GM12878 (cell line): ENCODE measurements around the gene KRTAP29-1. TPM values are rescaled to one million over a fixed set of nuclear protein-coding genes. Genes with fewer than 3 reads are reported as not detected.

Experiments used
- ATAC-seq: fragments of 200-7000 bp; cut with Tn5 transposase; 3 replicates; pipeline ENCODE4 v1.9.1; 2020; ENCODE audit warnings: mild to moderate bottlenecking, moderate library complexity
- BruUV-seq: library from RNA; stranded (reverse); fragments of 400-500 nt; replicated peaks from 2 replicates; lab custom pipeline; 2021; lab: Mats Ljungman, UMichigan
- CTCF ChIA-PET: fragments of 300-600 bp; sonication (Branson Sonifier 250); formaldehyde crosslinking; extraction: SDS; loops from one replicate; lab custom pipeline; 2021; ENCODE audit warnings: inconsistent platforms; lab: Yijun Ruan, JAX
- POLR2A ChIA-PET: fragments of 350-600 bp; formaldehyde crosslinking; extraction: SDS; loops from one replicate; lab custom pipeline; 2021; ENCODE audit warnings: inconsistent platforms; lab: Charles Lee
- RAD21 ChIA-PET: fragments of 300-600 bp; sonication (Branson Sonifier 250); formaldehyde crosslinking; loops from one replicate; lab custom pipeline; 2023; ENCODE audit warnings: antibody characterized with exemption; ENCODE audit not compliant: unreplicated experiment; lab: Charles Lee
- SMC1A ChIA-PET: fragments of 300-600 bp; sonication (Branson Sonifier 250); formaldehyde crosslinking; loops from one replicate; lab custom pipeline; 2023; ENCODE audit not compliant: unreplicated experiment, uncharacterized antibody; lab: Charles Lee
- DNase-seq: peaks from one replicate; pipeline ENCODE4 v3.0.0-alpha.2; 2011; ENCODE audit warnings: low read depth, low spot score
- FAIRE-seq: peaks from 3 replicates; lab custom pipeline; 2011; peaks lifted over from hg19 to GRCh38; lab: Jason Lieb, UNC
- H2AFZ ChIP-seq: 2 replicates; pipeline ENCODE4 v1.6.0; 2011; ENCODE audit warnings: low read depth, low read length, control low read depth; ENCODE audit not compliant: control insufficient read depth
- H3K27ac ChIP-seq: 2 replicates; pipeline ENCODE4 v1.5.1; 2011; ENCODE audit warnings: control low read depth; ENCODE audit not compliant: control insufficient read depth, insufficient read depth
- H3K27me3 ChIP-seq, 2 experiments: replicated peaks in 1 of 2; 2 replicates each; pipeline versions ENCODE4 v1.6.0 to v1.6.1; 2011; ENCODE audit warnings: low read length in 1 of 2; ENCODE audit not compliant: control insufficient read depth in 2 of 2, insufficient read depth in 2 of 2
- H3K36me3 ChIP-seq, 2 experiments: 2 replicates each; pipeline ENCODE4 v1.5.1; 2011; ENCODE audit warnings: low read length in 1 of 2; ENCODE audit not compliant: control insufficient read depth in 2 of 2, insufficient read depth in 2 of 2
- H3K4me1 ChIP-seq: 2 replicates; pipeline ENCODE4 v1.6.1; 2011; ENCODE audit warnings: mild to moderate bottlenecking, low read length, moderate library complexity, mixed read lengths; ENCODE audit not compliant: control insufficient read depth, insufficient read depth
- H3K4me2 ChIP-seq: 2 replicates; pipeline ENCODE4 v1.6.0; 2011; ENCODE audit warnings: control low read depth; ENCODE audit not compliant: control insufficient read depth, insufficient read depth
- H3K4me3 ChIP-seq: fragments of 200-600 bp; sonication (generic); 2 replicates; pipeline ENCODE4 v1.5.1; 2016
- H3K79me2 ChIP-seq: 2 replicates; pipeline ENCODE4 v1.6.0; 2011; ENCODE audit warnings: low read length; ENCODE audit not compliant: control insufficient read depth, insufficient read depth
- H3K9ac ChIP-seq: 2 replicates; pipeline ENCODE4 v1.8.0; 2011; ENCODE audit warnings: low read length, control low read depth, mixed read lengths; ENCODE audit not compliant: control insufficient read depth, insufficient read depth
- H3K9me3 ChIP-seq: replicated peaks from 3 replicates; pipeline ENCODE4 v1.5.1; 2011; ENCODE audit warnings: mild to moderate bottlenecking, low read length; ENCODE audit not compliant: control insufficient read depth, insufficient read depth
- H4K20me1 ChIP-seq: 2 replicates; pipeline ENCODE4 v1.6.0; 2011; ENCODE audit not compliant: control insufficient read depth, insufficient read depth
- CREM ChIP-seq: IDR thresholded peaks from 2 replicates; pipeline ENCODE4 v1.6.1; 2014; ENCODE audit warnings: antibody characterized with exemption, low read depth
- NR2F1 ChIP-seq: fragments of 450-650 bp; conservative IDR thresholded peaks from 2 replicates; pipeline ENCODE4 v1.6.1; 2017; ENCODE audit warnings: mild to moderate bottlenecking
- PAX8 ChIP-seq: fragments of 450-650 bp; IDR thresholded peaks from 2 replicates; pipeline ENCODE4 v1.6.1; 2017; ENCODE audit warnings: mild to moderate bottlenecking, moderate library complexity
- SIN3A ChIP-seq: IDR thresholded peaks from 2 replicates; pipeline ENCODE4 v1.6.1; 2012; ENCODE audit warnings: low read depth, low read length, improper control_type of control experiment
- SIX5 ChIP-seq: IDR thresholded peaks from 2 replicates; pipeline ENCODE4 v1.6.1; 2011; ENCODE audit warnings: mild to moderate bottlenecking, low read depth, low read length, moderate library complexity; ENCODE audit not compliant: severe bottlenecking
- SMAD5 ChIP-seq: IDR thresholded peaks from 2 replicates; pipeline ENCODE4 v1.6.1; 2016; ENCODE audit warnings: antibody characterized with exemption, low read depth
- TCF3 ChIP-seq: IDR thresholded peaks from 2 replicates; pipeline ENCODE4 v1.6.1; 2012; ENCODE audit warnings: low read depth, mild to moderate bottlenecking, low read length, borderline replicate concordance; ENCODE audit not compliant: insufficient read depth
- TCF7 ChIP-seq: IDR thresholded peaks from 2 replicates; pipeline ENCODE4 v1.6.1; 2014; ENCODE audit warnings: antibody characterized with exemption, borderline replicate concordance
- ZBED1 ChIP-seq: IDR thresholded peaks from 2 replicates; pipeline ENCODE4 v1.6.1; 2016; ENCODE audit warnings: borderline replicate concordance
- WGBS: methylation state at CpG from one replicate; pipeline ENCODE4 v1.1.6; 2016; ENCODE audit warnings: low lambda C conversion rate; ENCODE audit not compliant: insufficient replicate concordance, insufficient coverage; ENCODE audit errors: missing lambda C conversion rate; 5-methylcytosine and 5-hydroxymethylcytosine counted together
- in situ Hi-C: fragments of 300-500 bp; cut with MboI; formaldehyde crosslinking; loops from 9 replicates; pipeline ENCODE4 v1.14.3; 2018; ENCODE audit warnings: mixed read lengths
- intact Hi-C: fragments of 100-400 bp; cut with micrococcal nuclease; formaldehyde crosslinking; loops from one replicate; pipeline ENCODE4 v1.14.2; 2022; ENCODE audit not compliant: unreplicated experiment
- polyA plus RNA-seq, 11 experiments: library from polyadenylated mRNA; depleted of rRNA in 4 of 11; unstranded in 6 of 11; stranded (reverse) in 5 of 11; fragments of >200 nt; fragmentation: Nextera tagmentation in 4 of 11; fragmentation: Illumina TruSeq in 1 of 11; extraction: Ambion mirVana in 4 of 11; extraction: Trizol in 1 of 11; gene quantifications; 1 replicate in 1 of 11; 2 replicates in 10 of 11; pipeline versions ENCODE4 v1.2.1 to v1.2.3, GENCODE V29; 2011 to 2016; ENCODE audit warnings: inconsistent platforms in 2 of 11, missing spikeins in 2 of 11, low read depth in 1 of 11
- total RNA-seq, 4 experiments: library from RNA; depleted of rRNA in 3 of 4; stranded (reverse); fragments of >200 nt in 3 of 4; fragmentation: Illumina TruSeq in 1 of 4; extraction: Trizol in 1 of 4; gene quantifications; 2 replicates each; pipeline versions ENCODE4 v1.2.1 to v1.2.3, GENCODE V29; 2013 to 2021
- TF ChIP-seq, protein P1 (sequence below): IDR thresholded peaks from 2 replicates; pipeline ENCODE4 v1.6.1; 2012; ENCODE audit warnings: improper control_type of control experiment, low read depth, low read length; ENCODE audit not compliant: insufficient replicate concordance

The KRTAP29-1 gene
- total and polyA plus RNA-seq, 10 of the 15 experiments (the other 5 are each of a cell fraction or from before 2014, with no cell fraction given): 1.9 TPM; not detected in 9

DNA sequence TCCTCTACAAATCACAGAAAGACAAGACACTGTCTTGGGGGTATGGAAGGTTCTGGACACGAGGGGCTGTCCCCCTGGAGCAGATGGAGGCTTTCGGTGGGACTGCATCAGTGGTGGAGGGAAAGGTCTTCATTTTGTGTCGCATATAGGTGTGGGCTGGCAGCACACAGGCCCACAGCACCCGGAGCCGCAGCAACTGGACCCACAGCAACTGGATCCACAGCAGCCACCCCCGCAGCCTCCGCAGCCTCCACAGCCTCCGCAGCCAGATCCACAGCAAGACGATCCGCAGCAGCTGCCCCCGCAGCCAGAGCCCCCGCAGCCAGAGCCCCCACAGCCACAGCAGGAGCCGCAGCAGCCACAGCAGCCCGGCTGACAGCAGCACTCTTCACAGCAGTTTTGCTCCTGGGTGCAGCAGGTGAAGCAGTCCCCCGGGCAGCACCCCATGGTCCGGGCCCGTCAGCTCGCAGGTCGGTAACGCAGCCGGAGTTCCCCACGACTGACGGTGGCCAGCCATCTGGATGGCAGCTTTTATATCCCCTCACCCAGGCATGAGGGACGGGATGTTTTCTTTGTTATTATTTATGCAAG lies 12.6 kb upstream of the KRTAP29-1 start, which contains the start of gene KRTAP17-1 (continued):
- TF ChIP-seq, protein P1, sequence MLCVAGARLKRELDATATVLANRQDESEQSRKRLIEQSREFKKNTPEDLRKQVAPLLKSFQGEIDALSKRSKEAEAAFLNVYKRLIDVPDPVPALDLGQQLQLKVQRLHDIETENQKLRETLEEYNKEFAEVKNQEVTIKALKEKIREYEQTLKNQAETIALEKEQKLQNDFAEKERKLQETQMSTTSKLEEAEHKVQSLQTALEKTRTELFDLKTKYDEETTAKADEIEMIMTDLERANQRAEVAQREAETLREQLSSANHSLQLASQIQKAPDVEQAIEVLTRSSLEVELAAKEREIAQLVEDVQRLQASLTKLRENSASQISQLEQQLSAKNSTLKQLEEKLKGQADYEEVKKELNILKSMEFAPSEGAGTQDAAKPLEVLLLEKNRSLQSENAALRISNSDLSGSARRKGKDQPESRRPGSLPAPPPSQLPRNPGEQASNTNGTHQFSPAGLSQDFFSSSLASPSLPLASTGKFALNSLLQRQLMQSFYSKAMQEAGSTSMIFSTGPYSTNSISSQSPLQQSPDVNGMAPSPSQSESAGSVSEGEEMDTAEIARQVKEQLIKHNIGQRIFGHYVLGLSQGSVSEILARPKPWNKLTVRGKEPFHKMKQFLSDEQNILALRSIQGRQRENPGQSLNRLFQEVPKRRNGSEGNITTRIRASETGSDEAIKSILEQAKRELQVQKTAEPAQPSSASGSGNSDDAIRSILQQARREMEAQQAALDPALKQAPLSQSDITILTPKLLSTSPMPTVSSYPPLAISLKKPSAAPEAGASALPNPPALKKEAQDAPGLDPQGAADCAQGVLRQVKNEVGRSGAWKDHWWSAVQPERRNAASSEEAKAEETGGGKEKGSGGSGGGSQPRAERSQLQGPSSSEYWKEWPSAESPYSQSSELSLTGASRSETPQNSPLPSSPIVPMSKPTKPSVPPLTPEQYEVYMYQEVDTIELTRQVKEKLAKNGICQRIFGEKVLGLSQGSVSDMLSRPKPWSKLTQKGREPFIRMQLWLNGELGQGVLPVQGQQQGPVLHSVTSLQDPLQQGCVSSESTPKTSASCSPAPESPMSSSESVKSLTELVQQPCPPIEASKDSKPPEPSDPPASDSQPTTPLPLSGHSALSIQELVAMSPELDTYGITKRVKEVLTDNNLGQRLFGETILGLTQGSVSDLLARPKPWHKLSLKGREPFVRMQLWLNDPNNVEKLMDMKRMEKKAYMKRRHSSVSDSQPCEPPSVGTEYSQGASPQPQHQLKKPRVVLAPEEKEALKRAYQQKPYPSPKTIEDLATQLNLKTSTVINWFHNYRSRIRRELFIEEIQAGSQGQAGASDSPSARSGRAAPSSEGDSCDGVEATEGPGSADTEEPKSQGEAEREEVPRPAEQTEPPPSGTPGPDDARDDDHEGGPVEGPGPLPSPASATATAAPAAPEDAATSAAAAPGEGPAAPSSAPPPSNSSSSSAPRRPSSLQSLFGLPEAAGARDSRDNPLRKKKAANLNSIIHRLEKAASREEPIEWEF: no peak
- TF ChIP-seq TCF3 (no peak), NR2F1 (no peak), ZBED1 (no peak), TCF7 (no peak), SMAD5 (no peak), CREM (no peak)

DNA sequence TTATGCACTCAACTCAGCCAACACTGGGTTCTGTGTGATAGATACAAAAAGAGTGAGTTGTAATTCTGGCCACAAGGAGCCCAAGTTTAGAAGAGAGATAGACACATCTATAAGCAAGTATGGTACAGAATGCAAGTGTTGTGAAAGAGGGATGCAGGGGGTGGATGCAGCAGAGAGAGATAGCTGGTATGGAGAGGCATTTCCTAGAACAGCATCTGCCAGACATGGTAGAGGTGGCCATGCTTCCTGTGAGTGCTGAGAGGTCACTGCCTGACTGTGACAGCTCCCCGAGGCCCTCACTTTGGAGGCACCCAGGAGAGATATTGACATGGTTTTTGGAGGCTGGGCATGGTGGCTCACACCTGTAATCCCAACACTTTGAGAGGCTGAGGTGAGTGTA lies 8.5 kb upstream of the KRTAP29-1 start:
- Histone ChIP-seq H3K4me2 (no peak overlapping the region), H3K79me2 (no peaks in the 10 kb centered on the region), H4K20me1 (no peaks in the 10 kb centered on the region), H3K36me3 (no peaks in the 10 kb centered on the region), H3K9me3 (no peaks in the 10 kb centered on the region; the same call in 2 of the 3 replicates), H3K4me3 (no peak overlapping the region), H3K9ac (no peak overlapping the region), H3K27me3 (peaks cover 3 to 4% of the 10 kb centered on the region in 2 experiments; a peak in 2 of 4 replicates), H3K27ac (no peak overlapping the region), H2AFZ (no peak overlapping the region), H3K4me1 (no peaks in the 10 kb centered on the region; the same call in 1 of the 2 replicates)
- ATAC-seq (no peak), FAIRE-seq (no peak), DNase-seq (no peak)
- intact Hi-C loops (no loop called here), in situ Hi-C loops (no loop called here)
- CTCF ChIA-PET: no interaction called here
- SMC1A ChIA-PET: no interaction called here
- RAD21 ChIA-PET: no interaction called here
- POLR2A ChIA-PET: no interaction called here
- no TSS peak for BruUV-seq
- 12% methylated on average over 1 of the region's 1 CpG for WGBS
- no peak for TF ChIP-seq SIN3A
- TF ChIP-seq, protein P1: no peak
- TF ChIP-seq SIX5: no peak
- TF ChIP-seq PAX8: no peak
